Type B pancreatic cell (in vitro differentiated cells): Measurements from ENCODE around the gene SLC8B1. TPM values are rescaled to one million over a fixed set of nuclear protein-coding genes. Genes with fewer than 3 reads are reported as not detected.

Source experiments
- DNase-seq: peaks from one replicate; pipeline ENCODE4 v3.0.0; 2021; ENCODE audit warnings: mixed read lengths; ENCODE audit not compliant: unreplicated experiment; ENCODE audit errors: extremely low spot score
- H3K27ac Mint-ChIP-seq: 2 replicates; pipeline ENCODE4 v1.8.0; 2021; ENCODE audit warnings: mild to moderate bottlenecking, mixed read lengths
- H3K27me3 Mint-ChIP-seq: 2 replicates; pipeline ENCODE4 v1.8.0; 2021; ENCODE audit warnings: mixed read lengths
- H3K36me3 Mint-ChIP-seq: 2 replicates; pipeline ENCODE4 v1.8.0; 2021; ENCODE audit warnings: mixed read lengths
- H3K4me1 Mint-ChIP-seq: one replicate; pipeline ENCODE4 v1.8.0; 2021; ENCODE audit warnings: mixed read lengths; ENCODE audit not compliant: unreplicated experiment
- H3K4me3 Mint-ChIP-seq: 2 replicates; pipeline ENCODE4 v1.8.0; 2021; ENCODE audit warnings: mild to moderate bottlenecking, mixed read lengths
- H3K9me3 Mint-ChIP-seq: 2 replicates; pipeline ENCODE4 v1.8.0; 2021; ENCODE audit warnings: mixed read lengths
- total RNA-seq: library from RNA; stranded (reverse); gene quantifications from 2 replicates; pipeline ENCODE4 v1.2.1, GENCODE V29; 2021; ENCODE audit warnings: low replicate concordance
- TF ChIP-seq, protein P1 (sequence below): fragments of 200-600 bp; sonication (generic); conservative IDR thresholded peaks from 2 replicates; pipeline ENCODE4 v1.5.0; 2021; ENCODE audit warnings: antibody characterized with exemption, mild to moderate bottlenecking

Gene SLC8B1
- total RNA-seq, 1 donor from 2014 or later = 29.6 TPM

DNA sequence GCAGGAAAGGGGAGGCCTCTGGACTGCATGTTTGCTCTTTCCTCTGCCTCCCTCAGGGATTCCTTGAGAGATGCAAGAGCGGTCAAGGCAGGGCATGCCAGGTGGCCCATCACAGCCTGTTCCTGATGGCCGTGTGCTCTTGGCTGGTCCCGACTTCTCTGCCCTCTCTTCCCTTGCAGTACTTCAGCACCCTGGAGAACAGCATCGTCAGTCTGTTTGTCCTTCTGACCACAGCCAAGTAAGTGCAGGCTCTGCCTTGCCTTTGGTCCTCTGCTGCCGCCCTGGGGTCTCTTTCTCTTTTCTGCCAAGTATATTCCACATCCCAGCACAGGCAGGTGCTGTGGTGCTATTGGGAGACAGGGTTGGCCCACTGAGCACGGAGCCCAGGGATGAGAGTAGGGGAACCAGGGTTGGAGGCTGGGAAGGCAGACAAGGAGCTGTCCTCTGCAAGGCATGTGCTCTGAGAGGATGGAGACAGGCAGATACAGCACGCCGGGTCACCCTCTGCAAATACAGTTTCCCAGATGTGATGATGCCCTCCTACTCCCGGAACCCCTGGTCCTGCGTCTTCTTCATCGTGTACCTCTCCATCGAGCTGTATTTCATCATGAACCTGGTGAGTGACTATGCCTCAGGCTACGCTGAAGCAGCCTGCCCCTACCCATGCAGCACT is 61.7 kb downstream of the SLC8B1 start:
- H3K36me3 Mint-ChIP-seq = peaks cover 11% of the 10 kb centered on the region
- H3K27ac Mint-ChIP-seq = no peak overlapping the region
- H3K9me3 Mint-ChIP-seq = no peaks in the 10 kb centered on the region
- TF ChIP-seq, protein P1, sequence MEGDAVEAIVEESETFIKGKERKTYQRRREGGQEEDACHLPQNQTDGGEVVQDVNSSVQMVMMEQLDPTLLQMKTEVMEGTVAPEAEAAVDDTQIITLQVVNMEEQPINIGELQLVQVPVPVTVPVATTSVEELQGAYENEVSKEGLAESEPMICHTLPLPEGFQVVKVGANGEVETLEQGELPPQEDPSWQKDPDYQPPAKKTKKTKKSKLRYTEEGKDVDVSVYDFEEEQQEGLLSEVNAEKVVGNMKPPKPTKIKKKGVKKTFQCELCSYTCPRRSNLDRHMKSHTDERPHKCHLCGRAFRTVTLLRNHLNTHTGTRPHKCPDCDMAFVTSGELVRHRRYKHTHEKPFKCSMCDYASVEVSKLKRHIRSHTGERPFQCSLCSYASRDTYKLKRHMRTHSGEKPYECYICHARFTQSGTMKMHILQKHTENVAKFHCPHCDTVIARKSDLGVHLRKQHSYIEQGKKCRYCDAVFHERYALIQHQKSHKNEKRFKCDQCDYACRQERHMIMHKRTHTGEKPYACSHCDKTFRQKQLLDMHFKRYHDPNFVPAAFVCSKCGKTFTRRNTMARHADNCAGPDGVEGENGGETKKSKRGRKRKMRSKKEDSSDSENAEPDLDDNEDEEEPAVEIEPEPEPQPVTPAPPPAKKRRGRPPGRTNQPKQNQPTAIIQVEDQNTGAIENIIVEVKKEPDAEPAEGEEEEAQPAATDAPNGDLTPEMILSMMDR = no peak
- no peaks in the 10 kb centered on the region for H3K4me1 Mint-ChIP-seq
- H3K4me3 Mint-ChIP-seq = no peak overlapping the region
- DNase-seq = no peak
- H3K27me3 Mint-ChIP-seq = no peaks in the 10 kb centered on the region

DNA sequence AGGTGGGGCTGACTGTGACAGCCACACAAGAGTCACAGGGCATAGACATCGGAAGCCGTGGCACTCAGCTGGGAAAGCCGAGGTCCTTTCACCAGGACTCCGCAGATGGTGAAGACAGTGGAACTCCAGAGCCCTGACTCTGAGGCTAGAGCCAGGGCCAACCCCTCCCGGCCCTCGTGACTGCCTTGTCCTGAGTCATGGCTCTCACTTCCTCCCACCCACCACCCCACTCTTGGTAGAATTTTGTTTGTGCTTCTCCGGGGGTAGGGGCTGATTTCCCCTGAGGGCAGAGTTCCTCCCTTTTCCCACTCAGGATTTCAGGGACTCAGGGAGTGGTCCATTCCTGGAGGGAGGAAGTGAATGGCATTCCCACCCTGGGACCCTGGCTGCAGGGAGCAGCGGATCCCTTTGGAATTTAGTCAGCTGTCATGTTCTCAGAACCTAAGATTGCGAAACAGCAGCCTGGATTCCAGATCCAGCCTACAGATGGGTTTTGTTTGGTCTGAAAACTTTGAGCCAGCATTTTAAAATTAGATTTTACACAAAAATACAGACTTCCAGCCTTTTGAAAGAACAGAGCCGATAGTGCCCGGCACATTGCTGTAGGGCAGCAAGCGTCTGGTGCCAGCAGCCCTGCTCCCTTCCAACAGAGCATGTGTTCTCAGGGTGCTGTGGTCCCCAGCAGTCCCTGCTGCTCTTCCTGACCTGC is 62.9 kb downstream of the SLC8B1 start:
- TF ChIP-seq, protein P1 = no peak
- Mint-ChIP-seq H3K36me3 (peaks cover 12% of the 10 kb centered on the region), H3K27ac (no peak overlapping the region), H3K4me3 (no peak overlapping the region), H3K4me1 (no peaks in the 10 kb centered on the region), H3K9me3 (no peaks in the 10 kb centered on the region), H3K27me3 (no peaks in the 10 kb centered on the region)
- no peak for DNase-seq

DNA sequence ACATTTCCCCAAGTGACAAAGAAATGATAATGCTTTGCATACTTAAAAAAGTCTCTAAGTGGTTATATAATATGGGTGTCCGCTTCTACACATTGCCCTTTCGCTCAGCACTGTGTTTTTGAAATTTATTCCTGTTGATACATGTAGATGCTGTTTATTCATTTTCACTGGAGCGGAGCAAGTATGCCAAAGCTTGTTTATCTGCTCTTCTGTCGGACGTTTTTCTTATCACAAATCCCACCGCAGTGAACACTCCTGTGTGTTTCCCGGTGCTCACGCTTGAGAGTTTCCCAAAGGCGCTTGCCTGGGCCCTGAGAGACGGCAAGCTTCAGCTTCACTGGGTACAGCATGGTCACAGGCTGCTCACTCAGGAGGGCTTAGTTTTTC is 63.5 kb downstream of the SLC8B1 start:
- H3K4me1 Mint-ChIP-seq = no peaks in the 10 kb centered on the region
- no peaks in the 10 kb centered on the region for H3K9me3 Mint-ChIP-seq
- no peak for DNase-seq
- H3K27me3 Mint-ChIP-seq = no peaks in the 10 kb centered on the region
- H3K4me3 Mint-ChIP-seq = no peak overlapping the region
- H3K36me3 Mint-ChIP-seq = peaks cover 14% of the 10 kb centered on the region
- TF ChIP-seq, protein P1 = no peak
- H3K27ac Mint-ChIP-seq = no peak overlapping the region

DNA sequence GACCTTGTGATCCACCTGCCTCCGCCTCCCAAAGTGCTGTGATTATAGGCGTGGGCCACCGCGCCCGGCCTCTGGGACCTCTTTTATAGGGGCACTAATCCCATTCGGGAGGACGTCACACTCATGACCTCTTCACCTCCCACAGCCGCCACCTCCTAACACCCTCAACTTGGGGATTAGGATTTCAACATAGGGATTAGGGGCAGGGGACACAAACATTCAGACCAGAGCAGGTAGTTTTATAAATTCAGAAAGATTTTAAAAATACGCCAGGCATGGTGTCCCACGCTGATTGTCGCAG is 64.2 kb downstream of the SLC8B1 start:
- Mint-ChIP-seq H3K4me3 (no peak overlapping the region), H3K9me3 (no peaks in the 10 kb centered on the region), H3K27ac (no peak overlapping the region), H3K4me1 (no peaks in the 10 kb centered on the region), H3K36me3 (peaks cover 17% of the 10 kb centered on the region), H3K27me3 (no peaks in the 10 kb centered on the region)
- TF ChIP-seq, protein P1 = no peak
- DNase-seq = no peak

DNA sequence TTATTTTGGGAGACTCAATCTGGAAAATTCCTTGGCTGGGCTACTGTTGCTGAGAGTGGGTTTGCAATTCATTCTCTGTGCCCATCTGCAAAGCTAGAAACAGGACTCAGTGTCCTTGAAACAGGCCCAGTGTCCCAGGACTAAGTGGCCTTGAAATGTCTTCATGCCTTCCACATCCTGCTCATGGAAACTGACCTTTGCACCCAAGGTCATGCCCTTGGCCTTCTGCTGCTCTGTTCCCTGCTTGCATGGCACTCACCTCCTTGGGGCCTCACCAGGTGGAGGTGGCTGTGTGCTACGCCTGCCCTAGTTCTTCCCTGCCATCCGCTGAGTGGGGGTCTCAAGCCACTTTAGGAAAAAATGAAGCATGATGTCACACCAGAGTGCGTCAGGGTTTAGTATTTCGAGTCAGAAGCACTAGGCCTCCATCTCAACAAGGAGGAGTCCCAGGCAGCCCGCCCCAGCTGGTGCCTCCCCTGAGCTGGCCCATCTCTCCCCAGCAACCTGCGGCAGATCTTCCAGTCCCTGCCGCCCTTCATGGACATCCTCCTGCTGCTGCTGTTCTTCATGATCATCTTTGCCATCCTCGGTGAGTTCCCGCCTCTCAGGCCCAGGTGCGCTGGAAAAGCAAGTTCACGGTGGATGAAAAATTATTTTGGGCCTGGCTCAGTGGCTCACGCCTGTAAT is 65.5 kb downstream of the SLC8B1 start:
- Mint-ChIP-seq H3K27ac (no peak overlapping the region), H3K36me3 (peaks cover 13% of the 10 kb centered on the region), H3K27me3 (no peaks in the 10 kb centered on the region), H3K9me3 (no peaks in the 10 kb centered on the region), H3K4me3 (no peak overlapping the region), H3K4me1 (no peaks in the 10 kb centered on the region)
- TF ChIP-seq, protein P1 = no peak
- no peak for DNase-seq
